Hematopoietic multipotent progenitor cell treated with erythropoietin and hydrocortisone succinate and interleukin-3 and kit ligand, for 4 days (in vitro differentiated cells): ENCODE measurements around the gene APBB2.

Experiments
- DNase-seq: peaks from one replicate; pipeline ENCODE4 v3.0.0-alpha.2; 2015

APBB2 gene

GRCh38 chr4:40881851-40882250, 332.5 kb downstream of the APBB2 start:
- no peak for DNase-seq

GRCh38 chr4:40881096-40881495, 333.2 kb downstream of the APBB2 start:
- DNase-seq = no peak

GRCh38 chr4:40878548-40879055, 335.7 kb downstream of the APBB2 start:
- DNase-seq = no peak

GRCh38 chr4:40877081-40877480, 337.3 kb downstream of the APBB2 start:
- DNase-seq = no peak

GRCh38 chr4:40875507-40876150, 338.7 kb downstream of the APBB2 start:
- no peak for DNase-seq

- DNase-seq = no peak
Measured at GRCh38 chr4:40874901-40875300, 339.4 kb downstream of the APBB2 start.

- no peak for DNase-seq
Measured at GRCh38 chr4:40874331-40874730, 340.0 kb downstream of the APBB2 start.

GRCh38 chr4:40871695-40872250, 342.6 kb downstream of the APBB2 start:
- DNase-seq = no peak

GRCh38 chr4:40870150-40870549, 344.2 kb downstream of the APBB2 start:
- no peak for DNase-seq

- DNase-seq = no peak
Measured at GRCh38 chr4:40865696-40866095, 348.6 kb downstream of the APBB2 start.

GRCh38 chr4:40864531-40864930, 349.8 kb downstream of the APBB2 start:
- DNase-seq = no peak

GRCh38 chr4:40858962-40859361, 355.4 kb downstream of the APBB2 start:
- no peak for DNase-seq

GRCh38 chr4:40857956-40858355, 356.4 kb downstream of the APBB2 start:
- DNase-seq = peak; percentile 54

- DNase-seq = peak; percentile 76
Measured at GRCh38 chr4:40856840-40857362, 357.4 kb downstream of the APBB2 start.

- no peak for DNase-seq
Measured at GRCh38 chr4:40856277-40856839, 358.0 kb downstream of the APBB2 start.

GRCh38 chr4:40850496-40850895, 363.8 kb downstream of the APBB2 start:
- no peak for DNase-seq

GRCh38 chr4:40848940-40849339, 365.4 kb downstream of the APBB2 start:
- no peak for DNase-seq

GRCh38 chr4:40848251-40848650, 366.1 kb downstream of the APBB2 start:
- DNase-seq = no peak

- DNase-seq = no peak
Measured at GRCh38 chr4:40846532-40846931, 367.8 kb downstream of the APBB2 start.

- no peak for DNase-seq
Measured at GRCh38 chr4:40845154-40845835, 369.0 kb downstream of the APBB2 start.

GRCh38 chr4:40844261-40844660, 370.1 kb downstream of the APBB2 start:
- no peak for DNase-seq

- DNase-seq = peak; percentile 42
Measured at GRCh38 chr4:40843696-40844095, 370.6 kb downstream of the APBB2 start.

GRCh38 chr4:40842725-40843423, 371.5 kb downstream of the APBB2 start:
- DNase-seq = no peak
